BLaER1 treated with 17β-estradiol and CSF1 and Interleukin-3, amounts not matched to agents 10 nM and 100 nM (cell line): ENCODE measurements around the gene UFD1.

ENCODE experiments used
- H3K27ac ChIP-seq, 11 experiments: shearing (Covaris generic); formaldehyde crosslinking; 2 replicates each; pipeline ENCODE4 v1.8.1; 2022
- H3K27me3 ChIP-seq, 11 experiments: shearing (Covaris generic); formaldehyde crosslinking; 2 replicates each; pipeline ENCODE4 v1.8.1; 2022
- H3K36me3 ChIP-seq, 11 experiments: shearing (Covaris generic); formaldehyde crosslinking; 2 replicates each; pipeline ENCODE4 v1.8.1; 2022
- H3K4me1 ChIP-seq, 10 experiments: shearing (Covaris generic); formaldehyde crosslinking; 2 replicates each; pipeline ENCODE4 v1.8.1; 2022
- H3K4me2 ChIP-seq, 11 experiments: shearing (Covaris generic); formaldehyde crosslinking; 2 replicates each; pipeline ENCODE4 v1.8.1; 2022
- H3K4me3 ChIP-seq, 10 experiments: shearing (Covaris generic); formaldehyde crosslinking; 2 replicates each; pipeline ENCODE4 v1.8.1; 2022
- H3K9ac ChIP-seq, 11 experiments: shearing (Covaris generic); formaldehyde crosslinking; 2 replicates each; pipeline ENCODE4 v1.8.1; 2022
- H3K9me3 ChIP-seq, 11 experiments: shearing (Covaris generic); formaldehyde crosslinking; replicated peaks in 1 of 11; 2 replicates each; pipeline ENCODE4 v1.8.1; 2022
- H4K20me1 ChIP-seq, 11 experiments: shearing (Covaris generic); formaldehyde crosslinking; 2 replicates each; pipeline ENCODE4 v1.8.1; 2022
- Cebpa-rat ChIP-seq, 11 experiments: shearing (Covaris generic); IDR thresholded peaks; 2 replicates each; pipeline ENCODE4 v1.8.1; 2022

Gene UFD1

DNA sequence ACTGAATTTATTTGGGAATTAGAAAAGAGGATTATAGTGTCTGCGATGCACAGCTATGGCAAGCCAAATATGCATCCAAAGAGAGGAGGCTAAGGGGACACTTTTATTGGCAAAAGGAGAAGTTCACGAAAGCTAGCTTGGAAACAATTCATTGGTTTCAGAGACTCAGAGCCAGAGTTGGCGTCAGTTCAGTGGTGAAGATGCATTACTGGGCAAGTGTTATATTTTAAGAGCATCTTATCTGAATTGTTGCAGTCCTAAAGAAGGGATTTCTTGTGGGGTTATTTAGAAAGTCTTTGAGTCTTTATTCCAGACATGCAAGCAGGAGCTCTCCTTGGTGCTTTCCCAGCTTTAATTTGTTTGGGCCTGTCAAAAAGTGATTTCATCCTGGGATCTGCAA, 30.2 kb upstream of the UFD1 start:
- peaks cover 3 to 96% (median 84%) of the 10 kb centered on the region in 11 experiments; a peak in 19 of 22 replicates for H3K36me3 ChIP-seq
- no peak overlapping the region for H3K27ac ChIP-seq

DNA sequence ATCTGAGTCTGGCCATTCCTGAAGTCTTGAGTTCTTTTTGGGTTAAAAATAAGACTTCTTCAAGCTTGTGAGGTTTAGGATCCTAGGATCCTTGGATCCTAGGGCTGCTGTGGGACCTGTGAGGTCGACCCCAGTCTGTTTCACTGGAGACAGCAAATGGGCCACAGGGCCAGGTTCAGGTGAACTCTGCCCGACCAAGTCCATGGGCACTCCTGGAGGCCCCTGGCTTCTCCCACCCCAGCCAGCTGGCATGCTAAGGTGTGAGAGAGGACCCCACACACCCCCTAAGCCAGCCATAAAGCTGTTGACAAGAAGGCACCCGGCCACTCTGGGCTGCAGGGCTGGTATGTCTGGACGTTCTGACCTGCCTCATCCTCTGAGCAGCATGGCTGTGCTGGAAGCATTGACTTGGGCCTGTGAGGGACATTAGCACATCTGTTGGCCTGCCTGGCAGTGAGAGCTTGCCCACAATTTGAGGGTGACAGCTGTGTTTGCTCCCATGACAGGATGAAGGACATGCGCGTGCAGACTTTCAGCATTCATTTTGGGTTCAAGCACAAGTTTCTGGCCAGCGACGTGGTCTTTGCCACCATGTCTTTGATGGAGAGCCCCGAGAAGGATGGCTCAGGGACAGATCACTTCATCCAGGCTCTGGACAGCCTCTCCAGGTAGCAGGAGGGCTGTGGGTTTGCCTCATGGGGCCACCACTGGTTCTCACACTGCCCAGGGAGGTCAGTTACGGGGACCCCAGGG, 29.2 kb upstream of the UFD1 start:
- Histone ChIP-seq H3K27me3 (no peaks in the 10 kb centered on the region), H3K27ac (no peak overlapping the region), H4K20me1 (peaks cover 0 to 22% (median 0%) of the 10 kb centered on the region in 11 experiments; a peak in 7 of 22 replicates), H3K36me3 (peaks cover 3 to 96% (median 80%) of the 10 kb centered on the region in 11 experiments; a peak in 19 of 22 replicates), H3K4me1 (peaks cover 0 to 21% (median 16%) of the 10 kb centered on the region in 10 experiments; a peak in 16 of 20 replicates), H3K4me3 (no peak overlapping the region), H3K9ac (no peak overlapping the region), H3K4me2 (no peak overlapping the region), H3K9me3 (no peaks in the 10 kb centered on the region; a peak in 1 of 22 replicates)
- TF ChIP-seq Cebpa-rat (IDR thresholded peaks at IDR 0.05): no peak

More for the DNA sequence above, 30.2 kb upstream of the UFD1 start:
- H3K9ac ChIP-seq: no peak overlapping the region
- H4K20me1 ChIP-seq: peaks cover 0 to 22% (median 0%) of the 10 kb centered on the region in 11 experiments; a peak in 7 of 22 replicates
- TF ChIP-seq Cebpa-rat (IDR thresholded peaks at IDR 0.05): no peak
- H3K4me2 ChIP-seq: no peak overlapping the region
- H3K4me1 ChIP-seq: peaks cover 0 to 21% (median 16%) of the 10 kb centered on the region in 10 experiments; a peak in 16 of 20 replicates
- H3K4me3 ChIP-seq: no peak overlapping the region
- no peaks in the 10 kb centered on the region for H3K27me3 ChIP-seq
- peaks cover 0 to 7% (median 0%) of the 10 kb centered on the region in 11 experiments; a peak in 2 of 22 replicates for H3K9me3 ChIP-seq

DNA sequence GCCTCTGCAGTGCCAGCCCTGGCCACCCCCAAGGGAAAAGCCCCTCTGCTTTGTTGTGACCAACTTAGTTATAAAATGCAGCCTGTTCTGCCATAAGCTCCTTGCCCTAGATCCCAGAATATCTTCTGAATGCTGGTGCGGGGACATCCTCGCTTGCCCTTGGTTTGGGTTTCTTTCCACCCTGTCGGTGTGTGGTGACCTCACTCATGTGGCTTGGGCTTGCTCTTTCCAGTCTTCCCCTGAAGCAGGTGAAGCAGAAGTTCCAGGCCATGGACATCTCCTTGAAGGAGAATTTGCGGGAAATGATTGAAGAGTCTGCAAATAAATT, 28.5 kb upstream of the UFD1 start:
- H3K9me3 ChIP-seq: no peaks in the 10 kb centered on the region; a peak in 1 of 22 replicates
- H3K9ac ChIP-seq: no peak overlapping the region
- peaks cover 0 to 21% (median 16%) of the 10 kb centered on the region in 10 experiments; a peak in 16 of 20 replicates for H3K4me1 ChIP-seq
- H3K4me2 ChIP-seq: no peak overlapping the region
- H4K20me1 ChIP-seq: peaks cover 0 to 22% (median 0%) of the 10 kb centered on the region in 11 experiments; a peak in 7 of 22 replicates
- no peaks in the 10 kb centered on the region for H3K27me3 ChIP-seq
- H3K27ac ChIP-seq: no peak overlapping the region
- no peak overlapping the region for H3K4me3 ChIP-seq
- no peak for TF ChIP-seq Cebpa-rat (IDR thresholded peaks at IDR 0.05)
- H3K36me3 ChIP-seq: peaks cover 0 to 96% (median 80%) of the 10 kb centered on the region in 11 experiments; a peak in 18 of 22 replicates

DNA sequence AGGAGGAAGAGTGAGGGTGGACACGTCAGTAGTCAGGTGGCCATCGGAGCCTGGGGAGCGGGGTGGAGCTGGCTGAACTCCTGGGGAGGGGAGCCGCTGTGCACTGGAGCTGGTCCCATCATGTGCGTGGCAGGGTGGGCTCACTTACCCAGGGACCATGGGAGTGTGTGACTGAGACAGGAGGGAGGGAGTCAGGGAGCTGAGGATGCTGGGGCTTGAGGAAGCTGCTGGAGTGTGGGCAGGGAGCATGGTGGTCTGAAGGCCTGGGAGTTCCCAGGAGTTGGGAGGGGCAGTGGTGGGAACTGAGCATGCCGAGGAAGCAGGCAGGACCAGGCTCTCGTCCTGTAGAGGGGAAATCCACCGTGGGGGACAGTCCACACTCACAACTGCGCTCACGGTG, 27.2 kb upstream of the UFD1 start:
- H4K20me1 ChIP-seq: peaks cover 0 to 22% (median 0%) of the 10 kb centered on the region in 11 experiments; a peak in 7 of 22 replicates
- H3K4me1 ChIP-seq: peaks cover 0 to 21% (median 16%) of the 10 kb centered on the region in 10 experiments; a peak in 16 of 20 replicates
- peaks cover 0 to 96% (median 75%) of the 10 kb centered on the region in 11 experiments; a peak in 18 of 22 replicates for H3K36me3 ChIP-seq
- H3K27ac ChIP-seq: no peak overlapping the region
- no peak overlapping the region for H3K4me3 ChIP-seq
- no peak for TF ChIP-seq Cebpa-rat (IDR thresholded peaks at IDR 0.05)
- H3K9ac ChIP-seq: no peak overlapping the region
- H3K27me3 ChIP-seq: no peaks in the 10 kb centered on the region
- peak overlapping the region in 4 of 11 experiments; percentile 60 to 75 (median 66); a peak in 4 of 22 replicates for H3K4me2 ChIP-seq
- H3K9me3 ChIP-seq: no peaks in the 10 kb centered on the region

DNA sequence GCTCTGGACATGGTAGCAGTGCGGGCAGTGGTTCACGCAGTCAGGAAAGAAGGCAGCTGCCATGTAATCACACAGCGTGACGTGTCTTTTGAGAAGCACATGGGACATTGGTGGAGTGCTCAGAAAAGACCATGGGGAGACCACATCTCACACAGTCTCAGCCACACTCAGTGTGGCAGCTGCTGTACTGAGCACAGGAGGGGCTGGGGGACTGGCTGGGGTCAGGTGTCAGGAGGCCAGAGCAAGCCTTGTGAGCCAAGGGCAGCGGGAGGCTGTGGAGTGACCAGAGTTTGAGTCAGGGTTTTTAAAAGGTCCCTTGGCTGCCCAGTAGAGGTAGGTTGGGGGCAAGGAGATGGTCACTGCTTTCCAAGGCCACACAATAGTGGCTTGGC, 26.7 kb upstream of the UFD1 start:
- no peaks in the 10 kb centered on the region for H3K27me3 ChIP-seq
- peak overlapping the region in 8 of 11 experiments; percentile 47 to 75 (median 66); a peak in 16 of 22 replicates for H3K4me2 ChIP-seq
- no peak overlapping the region for H3K4me3 ChIP-seq
- no peak for TF ChIP-seq Cebpa-rat (IDR thresholded peaks at IDR 0.05)
- H3K36me3 ChIP-seq: peaks cover 0 to 96% (median 71%) of the 10 kb centered on the region in 11 experiments; a peak in 18 of 22 replicates
- H3K27ac ChIP-seq: 0 out of 22 replicates have a peak overlapping the region, but pooled peaks of 1 of the 11 experiments have one; percentile 6
- peaks cover 0 to 21% (median 16%) of the 10 kb centered on the region in 10 experiments; a peak in 16 of 20 replicates for H3K4me1 ChIP-seq
- H3K9ac ChIP-seq: peak overlapping the region in 1 of 11 experiments; percentile 14; a peak in 1 of 22 replicates
- no peaks in the 10 kb centered on the region for H3K9me3 ChIP-seq
- peaks cover 0 to 22% (median 0%) of the 10 kb centered on the region in 11 experiments; a peak in 7 of 22 replicates for H4K20me1 ChIP-seq

DNA sequence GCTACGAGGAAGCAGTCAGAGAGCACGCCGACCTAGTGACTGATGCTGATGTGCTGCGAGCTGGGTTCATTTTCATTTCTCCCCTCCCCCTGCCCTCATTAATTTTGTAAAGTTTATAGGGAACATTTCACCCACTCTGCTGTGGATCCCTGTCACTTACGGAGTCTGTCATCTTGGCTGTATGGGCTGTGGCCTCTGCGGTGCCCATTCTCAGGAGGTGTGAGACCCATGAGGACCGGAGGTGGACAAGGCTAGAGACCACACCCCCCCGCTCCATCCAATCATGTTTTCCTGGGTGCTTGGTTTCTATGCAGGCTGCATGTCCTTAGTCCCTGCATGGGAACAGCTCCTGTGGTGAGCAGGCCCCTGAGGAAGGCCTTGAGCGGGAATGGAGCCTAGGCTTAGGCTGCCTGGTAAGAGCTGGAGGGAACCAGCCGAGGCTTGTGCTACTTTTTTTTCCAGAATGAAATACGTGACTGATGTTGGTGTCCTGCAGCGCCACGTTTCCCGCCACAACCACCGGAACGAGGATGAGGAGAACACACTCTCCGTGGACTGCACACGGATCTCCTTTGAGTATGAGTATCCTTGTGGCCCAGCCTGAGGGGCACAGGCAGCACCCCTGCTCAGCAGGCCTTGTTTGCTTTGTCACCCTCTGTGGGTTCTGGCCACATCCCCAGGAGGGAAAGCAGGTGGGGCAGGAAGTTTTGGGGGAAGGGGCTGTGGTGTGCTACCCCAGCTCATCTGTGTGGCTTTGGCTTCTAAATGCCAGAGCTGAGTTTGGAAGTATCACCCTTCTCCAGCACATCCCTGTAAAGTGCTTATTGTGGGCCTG, 26.1 kb upstream of the UFD1 start:
- H3K4me2 ChIP-seq: peak overlapping the region in 8 of 11 experiments; percentile 47 to 75 (median 66); a peak in 17 of 22 replicates
- no peak for TF ChIP-seq Cebpa-rat (IDR thresholded peaks at IDR 0.05)
- no peak overlapping the region for H3K4me3 ChIP-seq
- peak overlapping the region in 1 of 11 experiments; percentile 14; a peak in 1 of 22 replicates for H3K9ac ChIP-seq
- peaks cover 0 to 18% (median 0%) of the 10 kb centered on the region in 11 experiments; a peak in 7 of 22 replicates for H4K20me1 ChIP-seq
- no peaks in the 10 kb centered on the region for H3K9me3 ChIP-seq
- no peaks in the 10 kb centered on the region for H3K27me3 ChIP-seq
- H3K36me3 ChIP-seq: peaks cover 0 to 96% (median 68%) of the 10 kb centered on the region in 11 experiments; a peak in 18 of 22 replicates
- peaks cover 0 to 21% (median 16%) of the 10 kb centered on the region in 10 experiments; a peak in 16 of 20 replicates for H3K4me1 ChIP-seq
- 0 out of 22 replicates have a peak overlapping the region, but pooled peaks of 1 of the 11 experiments have one; percentile 6 for H3K27ac ChIP-seq

DNA sequence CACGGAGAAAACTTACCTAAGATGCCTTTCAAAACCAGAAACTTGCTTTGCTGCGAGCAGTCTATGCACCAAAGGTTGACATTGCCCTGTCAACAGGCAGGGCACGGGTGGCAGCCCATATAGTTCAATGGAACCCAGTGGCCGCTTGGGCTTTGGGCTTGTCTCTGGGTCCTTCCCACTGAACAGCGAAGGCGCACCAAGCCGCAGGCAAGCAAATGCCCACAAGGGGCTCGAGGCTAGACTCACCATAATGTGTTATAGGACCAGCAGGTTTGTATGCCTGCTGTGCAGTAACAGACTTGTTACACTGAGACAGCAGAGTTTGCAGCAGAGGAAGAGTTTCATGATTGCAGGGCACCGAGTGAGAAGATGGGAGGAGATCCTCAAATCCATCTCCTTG, 24.9 kb upstream of the UFD1 start:
- no peak overlapping the region for H3K4me3 ChIP-seq
- H3K9me3 ChIP-seq: no peaks in the 10 kb centered on the region
- no peaks in the 10 kb centered on the region for H3K27me3 ChIP-seq
- H4K20me1 ChIP-seq: peaks cover 0 to 30% (median 0%) of the 10 kb centered on the region in 11 experiments; a peak in 6 of 22 replicates
- H3K36me3 ChIP-seq: peaks cover 0 to 96% (median 73%) of the 10 kb centered on the region in 11 experiments; a peak in 18 of 22 replicates
- peaks cover 0 to 21% (median 16%) of the 10 kb centered on the region in 10 experiments; a peak in 16 of 20 replicates for H3K4me1 ChIP-seq
- no peak overlapping the region for H3K27ac ChIP-seq
- TF ChIP-seq Cebpa-rat (IDR thresholded peaks at IDR 0.05): no peak
- H3K4me2 ChIP-seq: no peak overlapping the region
- H3K9ac ChIP-seq: no peak overlapping the region

DNA sequence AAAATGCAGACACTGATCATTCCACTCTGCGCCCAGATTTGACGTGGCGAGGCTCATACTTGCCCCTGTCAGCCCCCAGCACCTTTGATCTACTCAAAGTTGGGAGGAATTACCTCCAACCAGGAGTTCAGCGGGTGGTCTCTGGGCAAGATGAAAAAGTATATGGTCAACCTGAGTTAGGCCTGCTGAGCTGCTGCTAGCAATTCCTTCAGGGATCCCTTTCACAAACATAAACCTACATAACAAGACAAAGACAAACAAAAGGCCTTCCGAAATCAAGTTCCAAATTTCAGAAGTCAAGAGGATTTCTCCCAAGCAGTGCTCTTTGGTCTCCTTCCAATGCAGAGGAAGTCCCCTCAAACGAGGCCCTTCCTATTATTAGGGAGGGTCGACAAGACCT, 24.4 kb upstream of the UFD1 start:
- H3K36me3 ChIP-seq: peaks cover 0 to 96% (median 75%) of the 10 kb centered on the region in 11 experiments; a peak in 18 of 22 replicates
- H3K9ac ChIP-seq: no peak overlapping the region
- no peak for TF ChIP-seq Cebpa-rat (IDR thresholded peaks at IDR 0.05)
- no peak overlapping the region for H3K4me2 ChIP-seq
- peaks cover 0 to 21% (median 16%) of the 10 kb centered on the region in 10 experiments; a peak in 16 of 20 replicates for H3K4me1 ChIP-seq
- no peaks in the 10 kb centered on the region for H3K27me3 ChIP-seq
- peaks cover 0 to 31% (median 0%) of the 10 kb centered on the region in 11 experiments; a peak in 6 of 22 replicates for H4K20me1 ChIP-seq
- H3K4me3 ChIP-seq: no peak overlapping the region
- no peaks in the 10 kb centered on the region for H3K9me3 ChIP-seq
- H3K27ac ChIP-seq: no peak overlapping the region
